NCI-H2171 treated with DMSO at 0.1 percent for 48 hours (cell line): ENCODE results near the gene ASB3.
A peak's percentile ranks its signal among the peaks of the same experiment; 100 is the strongest.
"Not testable (repeated sequence)": the region's sequence is repeated elsewhere in the genome, so short reads cannot be mapped to it uniquely, and the experiment has no call there.

ENCODE experiments used
- DNase-seq: peaks from one replicate; lab custom pipeline; 2025; lab: John Stamatoyannopoulos, UW

Gene ASB3

DNA sequence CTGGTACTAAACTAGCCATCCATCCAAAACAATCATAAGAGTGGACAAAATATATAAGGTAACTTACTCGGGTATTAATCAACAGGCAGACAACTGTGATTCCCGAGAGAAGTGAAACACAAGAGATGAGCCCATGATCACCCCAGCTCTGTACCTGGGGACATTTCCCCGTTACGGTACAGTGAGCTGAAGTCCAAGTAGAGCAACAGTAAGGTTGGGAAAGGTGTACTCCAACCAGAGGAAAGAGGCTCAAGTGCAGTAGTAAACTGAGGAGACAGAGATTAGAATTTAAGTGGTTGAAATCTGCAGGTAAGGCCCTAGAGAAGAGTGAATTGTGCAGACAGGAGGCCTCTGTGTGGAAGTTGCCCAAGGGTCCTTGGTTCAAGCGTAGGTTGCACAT lies 49.7 kb downstream of the ASB3 start:
- no peak for DNase-seq

DNA sequence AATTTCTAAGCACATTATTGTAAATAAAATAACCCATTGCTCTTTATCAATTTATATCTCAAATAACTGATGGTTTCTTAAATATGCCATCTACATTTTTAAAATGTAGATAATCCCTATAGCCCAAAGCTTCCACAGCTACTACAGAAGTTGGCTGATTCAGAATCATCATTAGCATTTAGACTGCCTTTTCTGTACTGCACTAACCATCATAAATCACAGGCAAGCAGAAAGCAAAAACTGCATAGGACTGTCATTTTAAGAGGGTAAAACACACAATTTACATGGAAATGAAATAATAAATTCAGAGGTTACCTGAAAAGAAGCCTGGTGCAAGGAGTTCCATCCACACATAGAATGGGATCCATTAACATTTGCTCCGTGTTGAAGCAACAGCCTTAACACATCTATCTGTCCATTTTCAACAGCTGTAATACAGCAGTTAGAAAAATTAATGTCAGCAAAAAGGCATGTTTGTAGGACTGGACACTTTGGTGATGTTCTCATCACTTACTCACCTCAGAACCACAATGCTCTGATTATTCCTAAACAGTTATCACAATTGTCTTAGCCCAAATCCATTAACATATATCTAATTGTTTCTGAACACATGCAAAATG lies 57.5 kb downstream of the ASB3 start:
- DNase-seq, result no peak

DNA sequence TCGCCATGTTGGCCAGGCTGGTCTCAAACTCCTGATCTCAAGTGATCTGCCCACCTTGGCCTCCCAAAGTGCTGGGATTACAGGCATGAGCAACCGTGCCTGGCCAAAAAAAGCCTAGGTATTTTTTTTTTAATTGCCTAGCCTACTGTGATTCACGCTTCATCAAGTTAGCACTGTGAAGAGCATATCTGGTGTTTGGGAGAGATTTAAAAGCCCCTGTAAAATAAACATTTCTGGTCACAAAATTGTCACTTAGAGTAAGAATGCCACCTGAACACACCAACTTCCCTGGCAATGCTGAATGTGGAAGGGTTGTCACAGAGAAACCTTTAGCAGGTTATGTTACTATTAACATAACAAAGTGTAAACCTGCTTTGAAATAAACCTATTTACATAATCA lies 58.8 kb downstream of the ASB3 start:
- peak; percentile 35 for DNase-seq

DNA sequence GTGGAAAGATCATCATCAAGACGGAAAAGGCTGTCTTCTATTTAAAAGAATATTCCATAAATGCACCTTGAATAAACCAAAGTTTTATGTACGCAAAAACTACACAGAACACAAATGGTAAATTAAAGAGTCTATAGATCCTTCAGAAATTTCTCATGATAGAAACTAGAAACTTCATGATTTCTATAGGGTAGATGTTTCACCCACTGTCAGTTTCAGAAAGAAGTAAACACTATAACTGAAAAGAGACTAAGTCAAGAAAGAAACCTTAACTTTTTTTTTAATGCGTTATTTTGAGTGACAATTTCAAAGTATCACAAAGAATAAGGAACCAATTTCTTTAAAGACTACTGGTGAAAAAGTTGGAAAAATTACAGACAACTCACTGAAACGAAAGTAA lies 61.1 kb downstream of the ASB3 start:
- DNase-seq, result no peak

DNA sequence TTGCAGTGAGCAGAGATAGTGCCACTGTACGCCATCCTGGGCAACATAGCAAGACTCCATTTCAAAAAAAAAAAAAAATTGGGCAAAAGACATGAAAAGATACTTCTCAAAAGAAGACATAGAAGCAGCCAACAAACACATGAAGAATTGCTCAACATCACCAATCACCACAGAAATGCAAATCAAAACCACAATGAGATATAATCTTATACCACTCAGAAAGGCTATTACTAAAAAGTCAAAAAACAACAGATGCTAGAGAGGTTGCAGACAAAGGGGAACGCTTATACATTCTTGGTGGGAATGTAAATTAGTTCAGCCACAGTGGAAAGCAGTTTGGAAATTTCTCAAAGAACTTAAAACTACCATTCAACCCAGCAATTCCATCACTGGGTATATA lies 62.2 kb downstream of the ASB3 start:
- DNase-seq, result no peak

DNA sequence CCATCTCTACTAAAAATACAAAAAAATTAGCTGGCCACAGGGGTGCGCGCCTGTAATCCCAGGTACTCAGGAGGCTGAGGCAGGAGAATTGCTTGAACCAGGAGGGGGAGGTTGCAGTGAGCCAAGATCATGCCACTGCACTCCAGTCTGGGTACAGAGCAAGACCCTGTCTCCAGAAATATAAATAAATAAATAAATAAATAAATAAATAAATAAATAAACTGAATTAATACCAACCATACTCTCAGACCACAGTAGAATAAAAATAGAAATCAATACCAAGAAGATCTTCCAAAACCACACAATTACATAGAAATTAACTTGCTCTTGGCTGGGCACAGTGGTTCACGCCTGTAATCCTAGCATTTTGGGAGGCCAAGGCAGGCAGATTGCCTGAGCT lies 65.8 kb downstream of the ASB3 start:
- not testable (repeated sequence) for DNase-seq

DNA sequence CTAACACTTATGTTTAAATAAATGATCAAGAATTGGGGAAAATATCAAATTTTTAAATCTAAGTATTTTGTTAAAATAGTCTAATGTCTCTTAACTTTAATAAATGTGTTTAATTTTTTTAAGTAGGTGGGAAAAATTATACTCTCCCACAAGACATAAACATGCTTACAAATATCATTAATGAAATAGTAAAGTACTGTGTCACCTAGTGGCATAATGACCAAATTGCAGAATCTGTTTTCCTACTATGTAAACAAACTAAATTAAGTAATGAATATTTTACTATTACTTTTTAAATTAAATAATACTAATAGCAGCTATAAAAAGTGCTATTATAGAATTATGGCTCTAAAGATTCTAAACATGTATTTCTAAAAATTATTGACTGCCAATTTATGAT lies 71.2 kb downstream of the ASB3 start:
- peak; percentile 14 for DNase-seq

DNA sequence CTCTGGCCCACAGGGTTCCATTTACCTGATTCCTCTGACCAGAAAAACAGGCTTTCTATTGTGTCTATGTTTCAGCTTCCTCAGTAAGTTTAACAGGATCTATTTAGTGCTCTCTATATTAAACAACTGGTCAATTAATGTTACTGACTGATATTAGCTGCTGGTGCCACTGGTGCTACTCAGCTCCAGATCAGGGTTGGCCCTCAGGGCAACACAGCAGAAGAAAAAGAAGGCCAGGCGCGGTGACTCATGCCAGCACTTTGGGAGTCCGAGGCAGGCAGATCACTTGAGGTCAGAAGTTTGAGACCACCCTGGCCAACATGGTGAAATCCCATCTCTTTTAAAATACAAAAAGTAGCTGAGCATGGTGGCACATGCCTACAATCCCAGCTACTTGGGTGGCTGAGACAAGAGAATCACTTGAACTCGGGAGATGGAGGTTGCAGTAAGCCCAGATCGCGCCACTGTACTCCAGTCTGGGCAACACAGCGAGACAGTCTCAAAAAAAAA lies 75.4 kb downstream of the ASB3 start:
- no peak for DNase-seq

DNA sequence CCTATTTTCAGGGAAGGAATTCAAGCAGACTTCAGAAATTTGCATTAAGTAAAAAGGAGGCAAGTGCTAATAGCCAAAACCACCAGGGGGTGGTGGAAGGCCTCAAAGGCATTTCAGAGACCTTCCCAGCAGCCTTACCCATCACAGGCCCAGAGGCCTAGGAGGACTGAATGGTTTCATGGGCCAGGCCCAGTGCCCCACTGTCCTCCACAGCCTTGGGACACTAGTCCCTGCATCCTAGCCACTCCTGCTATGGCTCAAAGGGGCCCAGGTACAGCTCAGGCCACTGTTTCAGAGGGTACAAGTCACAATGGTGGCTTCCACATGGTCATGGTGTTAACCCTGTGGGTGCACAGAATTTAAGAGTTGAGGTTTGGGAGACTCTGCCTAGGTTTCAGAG lies 77.8 kb downstream of the ASB3 start:
- DNase-seq, result no peak

DNA sequence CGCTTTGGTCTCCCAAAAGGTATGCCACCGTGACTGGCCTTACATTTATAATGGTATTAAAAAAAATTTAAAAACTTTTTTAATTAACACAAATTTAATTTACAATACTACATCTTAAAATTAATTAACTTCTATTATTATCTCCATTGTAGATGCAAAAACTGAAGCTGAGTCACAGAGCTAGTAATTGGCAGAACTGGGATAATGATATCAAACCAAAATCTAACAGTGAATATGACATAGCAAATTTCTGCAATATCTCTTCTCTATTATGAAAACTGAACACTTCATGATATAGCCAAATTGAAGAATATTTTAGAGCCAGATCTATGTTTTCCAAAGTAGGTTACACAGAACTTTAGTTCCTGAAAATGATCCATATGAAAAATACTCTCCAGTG lies 85.5 kb downstream of the ASB3 start:
- DNase-seq, result no peak

DNA sequence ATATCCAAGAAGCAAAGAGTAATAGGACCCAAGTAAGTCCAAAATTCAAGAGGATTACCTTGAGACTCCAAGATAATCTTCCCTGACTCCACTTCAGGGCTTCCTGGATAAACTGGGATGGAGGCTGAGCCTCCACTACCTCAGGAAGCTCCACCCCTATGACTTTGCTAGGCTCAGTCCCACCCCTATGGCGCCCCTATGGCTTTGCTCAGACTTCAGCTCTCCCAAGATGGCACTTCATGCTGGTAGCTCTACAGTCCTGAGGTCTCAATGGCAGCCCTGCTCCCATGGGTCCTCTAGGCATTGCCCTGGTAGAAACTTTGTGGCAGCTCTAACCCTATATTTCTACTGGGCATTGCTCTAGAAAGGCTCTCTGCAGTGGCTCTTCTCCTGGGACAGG lies 89.1 kb downstream of the ASB3 start:
- no peak for DNase-seq

DNA sequence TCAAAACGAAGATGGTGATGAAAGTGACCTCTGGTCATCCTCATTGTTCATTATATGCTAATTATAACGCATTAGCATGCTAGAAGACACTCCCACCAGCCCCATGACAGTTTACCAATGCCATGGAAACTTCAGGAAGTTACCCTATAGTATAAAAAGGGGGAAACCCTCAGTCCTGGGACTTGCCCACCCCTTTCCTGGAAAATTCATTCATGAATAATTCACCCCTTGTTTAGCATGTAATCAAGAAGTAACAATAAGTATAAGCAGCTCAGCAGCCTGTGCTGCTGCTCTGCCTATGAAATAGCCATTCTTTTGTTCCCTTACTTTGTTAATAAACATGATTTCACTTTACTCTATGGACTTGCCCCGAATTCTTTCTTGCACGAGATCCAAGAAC lies 89.7 kb downstream of the ASB3 start:
- no peak for DNase-seq

DNA sequence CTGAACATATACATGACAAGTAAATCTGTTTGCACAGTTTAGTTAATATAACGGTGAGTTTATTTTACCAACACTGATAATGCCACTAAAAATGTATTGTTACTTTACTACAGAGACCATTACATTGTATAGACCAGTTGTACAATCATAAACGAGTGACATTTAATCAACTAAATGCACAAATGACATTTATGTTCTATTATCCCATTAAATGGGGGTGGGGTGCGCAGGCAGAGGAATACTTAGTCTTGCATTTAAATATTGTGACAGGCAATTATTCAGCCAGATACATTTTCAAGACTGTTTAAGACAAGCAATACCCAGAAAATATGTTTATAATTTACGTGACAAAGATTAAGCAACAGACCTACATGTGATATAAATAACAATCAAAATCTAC lies 91.2 kb downstream of the ASB3 start:
- no peak for DNase-seq

DNA sequence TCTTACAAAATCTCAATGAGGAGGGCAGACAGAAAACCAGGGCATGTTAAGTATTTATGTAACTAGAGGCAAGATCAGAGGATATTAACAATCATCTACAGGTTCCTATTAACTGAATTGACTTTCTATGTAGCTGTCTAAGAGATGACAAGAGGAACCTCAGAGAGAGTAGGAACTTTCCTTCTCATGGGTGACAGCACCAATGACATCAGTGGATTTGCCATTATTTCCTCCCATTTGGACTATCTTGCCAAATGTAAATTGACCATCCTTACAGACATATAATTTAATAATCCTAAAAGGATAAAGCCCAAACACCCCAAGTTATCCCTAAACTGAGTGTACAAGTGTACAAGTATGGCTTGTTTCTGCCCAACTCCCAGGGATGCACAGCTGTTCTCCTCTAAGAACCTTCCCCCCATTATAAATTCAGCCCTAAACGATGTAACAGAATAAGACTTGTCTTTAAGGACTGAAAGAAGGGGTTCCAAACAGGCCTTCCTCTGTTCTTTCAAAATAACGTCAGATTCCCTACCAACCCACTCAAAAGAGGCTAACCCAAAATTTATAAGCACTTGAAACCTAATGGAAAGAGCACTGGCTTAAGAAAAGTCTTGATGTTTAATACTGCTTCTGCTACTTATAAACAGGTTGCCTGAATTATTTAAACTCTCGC lies 92.5 kb downstream of the ASB3 start:
- DNase-seq, result no peak

DNA sequence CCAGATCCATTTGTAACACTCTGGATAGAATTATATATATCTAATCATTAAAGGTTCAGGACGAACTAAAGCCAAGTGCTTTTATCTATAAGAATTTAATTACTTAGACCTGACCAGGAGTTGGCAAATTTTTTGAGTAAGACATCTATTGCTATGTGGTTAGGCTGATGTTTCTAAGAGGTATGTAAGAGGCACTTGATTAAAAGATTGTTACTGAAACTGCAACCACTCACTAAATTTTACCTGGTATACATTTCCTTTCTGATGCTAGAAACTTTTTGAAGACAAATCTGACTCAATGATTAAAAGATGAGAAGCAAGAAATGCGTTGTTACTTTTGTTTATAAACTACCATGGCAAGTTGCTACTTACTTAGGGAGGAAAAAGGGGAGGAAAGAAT lies 95.9 kb downstream of the ASB3 start:
- DNase-seq, result no peak

DNA sequence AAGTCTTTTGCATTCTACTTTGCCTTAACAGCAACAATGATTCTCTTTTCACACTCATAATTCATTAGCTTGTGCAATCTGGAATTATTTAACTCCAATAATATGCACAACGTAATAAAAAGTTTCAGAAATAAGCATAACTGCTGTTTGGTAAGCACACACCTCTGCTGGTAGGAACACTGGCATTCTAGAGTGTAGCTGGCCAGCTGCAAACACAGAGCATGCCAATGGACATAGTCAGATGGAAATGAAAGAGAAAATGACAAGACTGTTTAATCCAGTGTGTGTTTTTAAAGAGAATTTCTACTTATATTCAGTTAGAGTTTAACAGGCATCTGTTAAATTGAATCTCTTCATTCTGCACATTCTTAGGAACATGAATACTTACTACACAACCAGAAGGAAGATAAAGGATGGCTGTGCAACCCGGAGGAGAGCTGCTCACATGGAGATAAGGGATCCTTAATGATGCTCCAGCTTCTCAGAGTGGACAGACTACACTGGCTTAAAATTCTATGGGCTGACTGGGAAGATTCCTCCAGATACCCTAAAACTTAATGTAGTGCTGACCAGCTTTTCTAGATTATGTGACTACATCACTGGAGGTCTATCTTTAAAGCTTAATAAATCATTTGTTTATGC lies 113.8 kb downstream of the ASB3 start:
- no peak for DNase-seq

DNA sequence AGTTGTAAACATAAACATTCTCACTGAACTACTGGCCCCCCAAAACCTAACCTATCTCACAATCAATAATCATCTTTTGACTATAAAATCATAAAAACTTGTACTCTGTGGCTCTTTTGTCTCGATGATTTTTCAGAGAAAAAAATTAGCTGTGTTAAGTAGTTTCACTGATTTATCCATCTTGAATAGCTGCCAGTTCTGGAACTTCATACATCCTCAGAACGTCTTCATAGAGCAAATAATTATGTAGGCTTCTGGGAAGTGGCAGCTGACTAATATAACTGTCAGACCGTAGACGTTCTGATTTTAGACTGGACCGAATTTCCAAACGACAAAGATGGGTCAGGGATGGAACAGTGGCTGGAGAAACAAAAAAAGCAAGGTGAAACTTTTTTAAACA lies 116.4 kb downstream of the ASB3 start:
- DNase-seq, result no peak

DNA sequence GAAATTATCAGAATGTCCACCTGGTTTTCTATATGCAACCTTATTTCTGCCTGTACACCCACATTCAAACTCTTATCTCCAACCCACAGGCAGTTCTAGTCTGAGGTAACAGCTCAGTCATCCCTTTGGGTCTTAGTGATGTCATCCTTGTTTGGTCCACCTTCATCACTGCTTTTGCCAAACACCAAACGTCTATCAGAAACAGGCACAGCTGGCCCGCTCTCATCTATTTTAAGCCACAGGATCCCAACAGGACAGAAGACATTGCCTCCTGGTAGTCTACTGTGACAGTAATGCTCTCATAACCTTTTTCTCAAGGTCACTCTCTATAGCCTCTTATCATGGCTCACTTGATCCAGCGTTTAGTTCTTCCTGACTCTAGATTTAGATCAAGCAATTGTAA lies 118.1 kb downstream of the ASB3 start:
- no peak for DNase-seq

DNA sequence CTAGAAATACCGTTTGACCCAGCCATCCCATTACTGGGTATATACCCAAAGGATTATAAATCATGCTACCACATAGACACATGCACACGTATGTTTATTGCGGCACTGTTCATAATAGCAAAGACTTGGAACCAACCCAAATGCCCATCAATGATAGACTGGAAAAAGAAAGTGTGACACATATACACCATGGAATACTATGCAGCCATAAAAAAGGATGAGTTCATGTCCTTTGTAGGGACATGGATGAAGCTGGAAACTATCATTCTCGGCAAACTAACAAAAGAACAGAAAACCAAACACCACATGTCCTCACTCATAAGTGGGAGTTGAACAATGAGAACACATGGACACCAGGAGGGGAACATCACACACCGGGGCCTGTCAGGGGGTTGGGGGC lies 119.6 kb downstream of the ASB3 start:
- DNase-seq, result not testable (repeated sequence)

DNA sequence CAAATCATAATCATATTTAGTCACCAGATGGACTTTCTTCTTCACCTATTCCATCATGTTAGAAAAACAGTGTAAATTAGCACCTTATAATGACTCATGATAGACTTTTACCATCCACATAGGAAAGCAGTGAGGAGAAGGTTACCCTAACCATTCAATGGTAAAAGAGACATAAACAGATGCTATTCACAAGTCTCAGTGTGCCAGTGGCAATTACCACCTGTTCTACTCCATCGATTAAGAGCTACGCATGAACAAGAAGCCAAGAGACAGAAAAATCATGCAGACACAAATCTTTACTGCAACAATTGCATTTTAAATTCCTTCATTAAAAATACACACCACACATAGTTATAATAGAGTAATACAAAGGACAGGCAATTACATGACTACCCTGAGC lies 125.9 kb downstream of the ASB3 start:
- DNase-seq, result peak; percentile 46

DNA sequence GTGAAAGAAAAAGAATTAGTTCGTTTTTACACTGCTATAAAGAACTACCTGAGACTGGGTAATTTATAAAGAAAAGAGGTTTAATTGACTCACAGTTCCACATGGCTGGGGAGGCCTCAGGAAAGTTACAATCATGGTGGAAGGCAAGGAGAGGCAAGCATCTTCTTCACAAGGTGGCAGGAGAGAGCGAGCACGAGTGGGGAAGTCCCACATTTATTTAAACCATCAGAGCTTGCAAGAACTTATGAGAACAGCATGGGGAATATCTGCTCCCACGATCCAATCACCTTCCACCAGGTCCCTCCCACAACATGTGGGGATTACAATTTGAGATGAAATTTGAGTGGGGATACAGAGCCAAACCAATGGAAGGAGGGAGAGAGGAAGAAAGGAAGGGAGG lies 128.3 kb downstream of the ASB3 start:
- DNase-seq, result not testable (repeated sequence)

DNA sequence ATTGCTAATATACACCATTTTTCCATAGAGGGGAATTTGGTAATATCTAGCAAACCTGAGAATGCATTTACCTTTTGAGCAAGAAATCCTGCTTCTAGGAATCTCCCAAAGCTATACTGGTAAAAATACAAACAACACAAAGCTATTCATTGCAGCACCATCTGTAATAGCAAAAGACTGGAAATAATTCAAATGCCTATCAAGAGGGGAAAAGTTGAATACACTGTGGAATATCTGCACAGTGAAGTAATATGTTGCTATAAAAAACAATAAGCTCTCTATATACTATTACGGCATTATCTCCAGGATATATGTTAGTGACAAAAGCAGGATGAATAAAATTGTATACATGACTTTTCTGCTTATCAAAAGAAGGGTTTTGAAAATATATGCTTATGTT lies 131.5 kb downstream of the ASB3 start:
- DNase-seq, result no peak

DNA sequence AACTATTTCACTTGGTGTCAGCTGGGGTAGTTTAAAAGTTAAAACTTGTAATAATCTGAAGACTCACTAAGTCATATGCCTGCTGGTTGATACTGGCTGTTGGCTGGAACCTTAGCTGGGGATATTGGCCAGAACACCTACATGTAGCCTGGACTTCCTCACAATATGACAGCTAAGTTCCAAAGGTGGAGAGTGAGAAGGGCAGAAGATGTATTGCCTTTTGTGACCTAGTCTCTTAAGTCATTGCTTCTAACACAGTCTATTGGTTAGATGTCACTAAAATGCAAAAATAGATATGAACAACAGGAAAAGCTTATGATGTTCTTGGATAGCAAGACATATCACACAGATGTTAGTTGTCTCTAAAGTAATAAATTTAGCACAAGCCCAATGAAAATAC lies 132.4 kb downstream of the ASB3 start:
- no peak for DNase-seq

DNA sequence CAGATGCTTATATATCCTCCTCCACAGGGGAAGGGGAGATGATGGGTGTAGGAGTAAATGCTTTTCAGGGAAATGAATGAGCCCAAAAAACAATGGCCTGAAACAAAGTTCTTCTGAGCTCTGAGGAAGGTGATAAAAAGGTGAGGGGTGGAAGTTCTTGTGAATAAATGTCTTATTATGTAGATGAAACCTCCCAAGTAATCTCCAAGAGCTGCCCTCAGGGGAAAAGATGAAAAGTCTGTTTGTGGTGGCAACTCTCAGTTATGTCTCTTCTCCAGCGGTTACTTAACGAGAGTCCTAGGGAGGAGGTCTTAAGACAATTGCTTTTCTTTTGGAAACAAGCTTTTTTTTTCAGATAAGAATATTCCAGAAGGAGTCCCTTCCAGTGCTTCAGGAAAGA lies 134.6 kb downstream of the ASB3 start:
- no peak for DNase-seq
